GM19438 (cell line): Measurements from ENCODE around the gene UPF2.
"Not testable (repeated sequence)": the region's sequence is repeated elsewhere in the genome, so short reads cannot be mapped to it uniquely, and the experiment has no call there.

Experiments used
- ATAC-seq: cut with Tn5 transposase; IDR thresholded peaks from one replicate; pipeline ENCODE4 v1.9.1; 2021; ENCODE audit warnings: low read depth; ENCODE audit not compliant: unreplicated experiment

UPF2 gene

GRCh38 chr10:12045596-12045995 lies 3.0 kb upstream of the UPF2 start:
- ATAC-seq, result no peak

- peak; percentile 5 for ATAC-seq
Measured at GRCh38 chr10:12042409-12042796, 206 bp downstream of the UPF2 start.

GRCh38 chr10:12041766-12042408 lies 722 bp downstream of the UPF2 start:
- no peak for ATAC-seq

GRCh38 chr10:12036073-12036655 lies 6.4 kb downstream of the UPF2 start:
- ATAC-seq, result no peak

GRCh38 chr10:12031404-12031803 lies 11.2 kb downstream of the UPF2 start:
- no peak for ATAC-seq

GRCh38 chr10:12027539-12027938 lies 15.1 kb downstream of the UPF2 start:
- peak; percentile 98 for ATAC-seq

- no peak for ATAC-seq
Measured at GRCh38 chr10:12025591-12025990, 17.0 kb downstream of the UPF2 start.

- no peak for ATAC-seq
Measured at GRCh38 chr10:12022580-12023257, 19.9 kb downstream of the UPF2 start.

GRCh38 chr10:12020574-12020973 lies 22.0 kb downstream of the UPF2 start:
- ATAC-seq, result no peak

GRCh38 chr10:12019283-12019971 lies 23.2 kb downstream of the UPF2 start:
- ATAC-seq, result no peak

- no peak for ATAC-seq
Measured at GRCh38 chr10:12018438-12019282, 23.9 kb downstream of the UPF2 start.

- no peak for ATAC-seq
Measured at GRCh38 chr10:12013926-12014325, 28.7 kb downstream of the UPF2 start.

- ATAC-seq, result not testable (repeated sequence)
Measured at GRCh38 chr10:12013391-12013790, 29.2 kb downstream of the UPF2 start.

- no peak for ATAC-seq
Measured at GRCh38 chr10:12010353-12010752, 32.3 kb downstream of the UPF2 start.

- not testable (repeated sequence) for ATAC-seq
Measured at GRCh38 chr10:12008842-12009241, 33.8 kb downstream of the UPF2 start.

GRCh38 chr10:12006671-12007070 lies 35.9 kb downstream of the UPF2 start:
- no peak for ATAC-seq

GRCh38 chr10:11993834-11994468 lies 48.7 kb downstream of the UPF2 start:
- no peak for ATAC-seq

GRCh38 chr10:11988924-11989323 lies 53.7 kb downstream of the UPF2 start:
- no peak for ATAC-seq

GRCh38 chr10:11986593-11987216 lies 55.9 kb downstream of the UPF2 start:
- no peak for ATAC-seq

- ATAC-seq, result no peak
Measured at GRCh38 chr10:11982253-11982652, 60.4 kb downstream of the UPF2 start.
